K562 (cell line): Measurements from ENCODE around the gene SPATA16. TPM values are rescaled to one million over a fixed set of nuclear protein-coding genes. Genes with fewer than 3 reads are reported as not detected.

Source experiments
- ARID1B ChIP-seq: fragments of 450-650 bp; IDR thresholded peaks from 2 replicates; pipeline ENCODE4 v1.6.1; 2016; ENCODE audit warnings: antibody characterized with exemption, mild to moderate bottlenecking, inconsistent platforms
- ARNT ChIP-seq, 2 experiments: fragments of 450-650 bp; IDR thresholded peaks; 2 replicates each; pipeline ENCODE4 v1.6.1; 2016; ENCODE audit warnings: mild to moderate bottlenecking in 1 of 2
- C11orf30 ChIP-seq: fragments of 450-650 bp; IDR thresholded peaks from 2 replicates; pipeline ENCODE4 v1.6.1; 2016; ENCODE audit warnings: low read depth, mild to moderate bottlenecking
- CBFA2T3 ChIP-seq: fragments of 450-650 bp; IDR thresholded peaks from 2 replicates; pipeline ENCODE4 v1.6.1; 2017
- CEBPB ChIP-seq: fragments of 450-650 bp; IDR thresholded peaks from 2 replicates; pipeline ENCODE4 v1.6.1; 2016; ENCODE audit warnings: missing genetic modification characterization, missing compliant biosample characterization
- CREB5 ChIP-seq: fragments of 250-450 bp; sonication (Bioruptor Pico); IDR thresholded peaks from 2 replicates; pipeline ENCODE4 v1.5.0; 2020; ENCODE audit warnings: mild to moderate bottlenecking
- E2F6 ChIP-seq, 2 experiments: IDR thresholded peaks; 2 replicates each; pipeline ENCODE4 v1.6.1; 2011; ENCODE audit warnings: borderline replicate concordance in 1 of 2, control low read depth in 1 of 2, low read depth in 1 of 2, low read length in 1 of 2, mild to moderate bottlenecking in 1 of 2, mixed read lengths in 1 of 2, moderate library complexity in 1 of 2; ENCODE audit not compliant: insufficient read depth in 1 of 2, insufficient read length in 1 of 2, poor library complexity in 1 of 2, severe bottlenecking in 1 of 2; ENCODE audit errors: extremely low read depth in 1 of 2
- EHMT2 ChIP-seq: fragments of 450-650 bp; IDR thresholded peaks from 2 replicates; pipeline ENCODE4 v1.6.1; 2018; ENCODE audit warnings: antibody characterized with exemption
- HDAC3 ChIP-seq: fragments of 450-650 bp; IDR thresholded peaks from 2 replicates; pipeline ENCODE4 v1.6.1; 2018; ENCODE audit warnings: borderline replicate concordance, mild to moderate bottlenecking, moderate library complexity; ENCODE audit not compliant: partially characterized antibody
- ID3 ChIP-seq, 2 experiments: fragments of 250-450 bp in 1 of 2; fragments of 450-650 bp in 1 of 2; sonication (Bioruptor Pico) in 1 of 2; IDR thresholded peaks; 2 replicates each; pipeline versions ENCODE4 v1.6.1 to v1.8.0; 2016 to 2021; ENCODE audit warnings: mild to moderate bottlenecking in 2 of 2, moderate library complexity in 2 of 2, missing compliant biosample characterization in 1 of 2, missing genetic modification characterization in 1 of 2
- IRF9 ChIP-seq: fragments of 450-650 bp; IDR thresholded peaks from 2 replicates; pipeline ENCODE4 v1.6.1; 2016; ENCODE audit warnings: missing biosample characterization, missing genetic modification characterization
- MCM3 ChIP-seq: fragments of 450-650 bp; IDR thresholded peaks from 2 replicates; pipeline ENCODE4 v1.6.1; 2016
- MEIS2 ChIP-seq: fragments of 450-650 bp; IDR thresholded peaks from 2 replicates; pipeline ENCODE4 v1.6.1; 2014; ENCODE audit warnings: mild to moderate bottlenecking; ENCODE audit not compliant: partially characterized antibody
- NCOA1 ChIP-seq: fragments of 450-650 bp; IDR thresholded peaks from 2 replicates; pipeline ENCODE4 v1.6.1; 2016; ENCODE audit warnings: low read depth
- RAD21 ChIP-seq, 2 experiments: fragments of 250-450 bp in 1 of 2; fragments of 450-650 bp in 1 of 2; sonication (Bioruptor Pico) in 1 of 2; formaldehyde crosslinking in 1 of 2; IDR thresholded peaks in 1 of 2; conservative IDR thresholded peaks in 1 of 2; 2 replicates each; pipeline versions ENCODE4 v1.4.0 to v1.8.0; 2020 to 2022; ENCODE audit warnings: mild to moderate bottlenecking in 2 of 2, moderate library complexity in 1 of 2
- RBM34 ChIP-seq: fragments of 200-400 bp; formaldehyde crosslinking; IDR thresholded peaks from 2 replicates; pipeline ENCODE4 v1.6.1; 2018; ENCODE audit warnings: low read length, borderline replicate concordance; ENCODE audit not compliant: insufficient read depth
- SOX6 ChIP-seq: fragments of 450-650 bp; IDR thresholded peaks from 2 replicates; pipeline ENCODE4 v1.6.1; 2014; ENCODE audit warnings: mild to moderate bottlenecking
- TAF9B ChIP-seq: fragments of 450-650 bp; IDR thresholded peaks from 2 replicates; pipeline ENCODE4 v1.6.1; 2018; ENCODE audit warnings: mild to moderate bottlenecking; ENCODE audit not compliant: partially characterized antibody
- TCF3 ChIP-seq: sonication (generic); formaldehyde crosslinking; IDR thresholded peaks from 2 replicates; pipeline ENCODE4 v1.4.0; 2020; ENCODE audit warnings: mild to moderate bottlenecking, missing genetic modification reagents
- ZC3H11A ChIP-seq: IDR thresholded peaks from 2 replicates; pipeline ENCODE4 v1.6.1; 2012; ENCODE audit warnings: low read depth, low read length, improper control_type of control experiment
- ZFPM2 ChIP-seq: fragments of 250-450 bp; sonication (Bioruptor Pico); IDR thresholded peaks from 2 replicates; pipeline ENCODE4 v1.5.1; 2022; ENCODE audit warnings: mild to moderate bottlenecking
- ZNF655 ChIP-seq: fragments of 250-450 bp; sonication (Bioruptor Pico); IDR thresholded peaks from 2 replicates; pipeline ENCODE4 v1.5.0; 2021
- polyA plus RNA-seq, 8 experiments: library from polyadenylated mRNA; depleted of rRNA in 4 of 8; stranded (reverse) in 5 of 8; unstranded in 3 of 8; fragments of >200 nt; fragmentation: Nextera tagmentation in 2 of 8; fragmentation: Illumina TruSeq in 1 of 8; extraction: Ambion mirVana in 2 of 8; extraction: Trizol in 1 of 8; gene quantifications; 2 replicates each; pipeline versions ENCODE4 v1.2.1 to v1.2.3, GENCODE V29; 2011 to 2014; ENCODE audit warnings: inconsistent platforms in 1 of 8, missing spikeins in 1 of 8
- total RNA-seq, 7 experiments: library from RNA; depleted of rRNA in 6 of 7; stranded (reverse); fragments of >200 nt in 6 of 7; fragmentation: Illumina TruSeq in 2 of 7; extraction: Trizol in 2 of 7; gene quantifications; 2 replicates each; pipeline versions ENCODE4 v1.2.1 to v1.2.3, GENCODE V29; 2011 to 2021; ENCODE audit warnings: low replicate concordance in 1 of 7

SPATA16 gene
- total and polyA plus RNA-seq, 9 of the 15 experiments (the other 6 are each of a cell fraction or from before 2014, with no cell fraction given), result not detected

GRCh38 chr3:172856795-172857742 lies 284.0 kb downstream of the SPATA16 start (continued):
- TF ChIP-seq MCM3 (no peak), TCF3 (CRISPR knock-in tag) (peak; percentile 59), ARNT (IDR thresholded peaks at IDR 0.05) (peak in 1 of 2 experiments; percentile 27; a peak in 1 of 4 replicates), C11orf30 (peak; percentile 98), ID3 (CRISPR knock-in tag; IDR thresholded peaks at IDR 0.05) (no peak), ID3 (tag; IDR thresholded peaks at IDR 0.05) (no peak), NCOA1 (peak; percentile 50; the same call in 1 of the 2 replicates), ZC3H11A (no peak), EHMT2 (0 out of 2 replicates have a peak, but pooled peaks have one; percentile 49), RAD21 (CRISPR knock-in tag; conservative IDR thresholded peaks at IDR 0.05 in 1 of 2, IDR thresholded peaks at IDR 0.05 in 1 of 2) (peak in 1 of 2 experiments; percentile 12; a peak in 1 of 4 replicates), RBM34 (no peak), MEIS2 (peak; percentile 86), ARID1B (peak; percentile 90), ZFPM2 (CRISPR knock-in tag) (no peak), CREB5 (CRISPR knock-in tag) (no peak), TAF9B (peak; percentile 36), IRF9 (tag) (no peak), CBFA2T3 (peak; percentile 66), SOX6 (peak; percentile 74), E2F6 (IDR thresholded peaks at IDR 0.05; ENCODE audit: borderline replicate concordance in 1 of 2, extremely low read depth in 1 of 2, insufficient read depth in 1 of 2, insufficient read length in 1 of 2, low read depth in 1 of 2, low read length in 1 of 2, poor library complexity in 1 of 2, severe bottlenecking in 1 of 2) (peak; percentile 58 to 75), HDAC3 (peak; percentile 57), ZNF655 (CRISPR knock-in tag) (no peak), CEBPB (tag) (peak; percentile 52)
